ENCODE data around the gene TPSB2.
"Not testable (repeated sequence)": the region's sequence is repeated elsewhere in the genome, so short reads cannot be mapped to it uniquely, and the experiment has no call there.

The TPSB2 gene

DNA sequence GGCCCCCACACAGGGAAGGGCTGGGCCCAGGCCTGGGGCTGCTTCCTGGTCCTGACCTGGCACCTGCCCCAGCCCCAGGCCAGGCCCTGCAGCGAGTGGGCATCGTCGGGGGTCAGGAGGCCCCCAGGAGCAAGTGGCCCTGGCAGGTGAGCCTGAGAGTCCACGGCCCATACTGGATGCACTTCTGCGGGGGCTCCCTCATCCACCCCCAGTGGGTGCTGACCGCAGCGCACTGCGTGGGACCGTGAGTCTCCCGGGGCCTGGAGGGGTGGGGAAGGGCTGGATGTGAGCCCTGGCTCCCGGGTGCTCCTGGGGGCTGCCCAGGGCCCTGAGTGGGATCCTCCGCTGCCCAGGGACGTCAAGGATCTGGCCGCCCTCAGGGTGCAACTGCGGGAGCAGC lies 11.1 kb upstream of the TPSB2 start:
- H3K9ac ChIP-seq (ENCODE audit: low read length in 5 of 5); H3K4me1 ChIP-seq (ENCODE audit: control insufficient read depth in 5 of 5, insufficient read depth in 5 of 5, low read length in 5 of 5); H3K27ac ChIP-seq (ENCODE audit: low read depth, low read length); H3K36me3 ChIP-seq (ENCODE audit: control insufficient read depth in 5 of 5, insufficient read depth in 5 of 5, low read length in 5 of 5); H3K9me3 ChIP-seq (ENCODE audit: control insufficient read depth in 5 of 5, low read length in 5 of 5); H3K4me3 ChIP-seq (ENCODE audit: low read depth in 1 of 5, low read length in 5 of 5): not testable (repeated sequence)
- peaks cover 6 to 12% (median 10%) of the 10 kb centered on the region in 5 donors for H3K27me3 ChIP-seq (ENCODE audit: control insufficient read depth in 5 of 5, insufficient read depth in 4 of 5, low read length in 5 of 5)

- not testable (repeated sequence) for H3K9ac ChIP-seq (ENCODE audit: low read length in 5 of 5); H3K9me3 ChIP-seq (ENCODE audit: control insufficient read depth in 5 of 5, low read length in 5 of 5); H3K4me1 ChIP-seq (ENCODE audit: control insufficient read depth in 5 of 5, insufficient read depth in 5 of 5, low read length in 5 of 5); H3K4me3 ChIP-seq (ENCODE audit: low read depth in 1 of 5, low read length in 5 of 5); H3K27me3 ChIP-seq (ENCODE audit: control insufficient read depth in 5 of 5, insufficient read depth in 4 of 5, low read length in 5 of 5); H3K36me3 ChIP-seq (ENCODE audit: control insufficient read depth in 5 of 5, insufficient read depth in 5 of 5, low read length in 5 of 5); H3K27ac ChIP-seq (ENCODE audit: low read depth, low read length)
Measured at GRCh38 chr16:1240436-1240835, 10.5 kb upstream of the TPSB2 start, which contains the start of gene TPSAB1. Gene TPSAB1, plus strand, starts transcription at chr16:1240705. Its CDS starts 234 bp downstream, at chr16:1240939.

DNA sequence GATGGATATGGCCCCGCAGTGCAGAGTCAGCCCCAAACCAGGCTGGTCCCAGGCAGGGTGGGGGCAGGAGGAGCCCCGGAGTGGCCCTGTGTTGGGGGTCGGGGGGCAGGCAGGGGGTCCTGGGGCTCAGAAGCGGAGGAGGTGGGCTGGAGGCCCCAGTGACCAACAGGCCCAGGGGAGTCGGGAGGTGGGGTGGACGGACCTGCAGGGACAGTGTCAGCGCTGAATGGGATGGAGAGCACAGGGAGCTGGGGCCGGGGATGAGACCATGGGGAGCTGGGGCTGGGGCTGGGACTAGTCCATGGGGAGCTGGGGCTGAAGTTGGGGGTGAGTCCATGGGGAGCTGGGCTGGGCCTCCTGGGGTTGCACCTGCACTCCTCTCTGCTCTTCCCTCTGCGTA lies 9.6 kb upstream of the TPSB2 start:
- H3K4me1 ChIP-seq (ENCODE audit: control insufficient read depth in 5 of 5, insufficient read depth in 5 of 5, low read length in 5 of 5); H3K9ac ChIP-seq (ENCODE audit: low read length in 5 of 5); H3K27ac ChIP-seq (ENCODE audit: low read depth, low read length); H3K27me3 ChIP-seq (ENCODE audit: control insufficient read depth in 5 of 5, insufficient read depth in 4 of 5, low read length in 5 of 5); H3K9me3 ChIP-seq (ENCODE audit: control insufficient read depth in 5 of 5, low read length in 5 of 5); H3K4me3 ChIP-seq (ENCODE audit: low read depth in 1 of 5, low read length in 5 of 5); H3K36me3 ChIP-seq (ENCODE audit: control insufficient read depth in 5 of 5, insufficient read depth in 5 of 5, low read length in 5 of 5): not testable (repeated sequence)

GRCh38 chr16:1238909-1239308 lies 8.9 kb upstream of the TPSB2 start:
- not testable (repeated sequence) for H3K27ac ChIP-seq (ENCODE audit: low read depth, low read length); H3K9me3 ChIP-seq (ENCODE audit: control insufficient read depth in 5 of 5, low read length in 5 of 5); H3K4me3 ChIP-seq (ENCODE audit: low read depth in 1 of 5, low read length in 5 of 5); H3K27me3 ChIP-seq (ENCODE audit: control insufficient read depth in 5 of 5, insufficient read depth in 4 of 5, low read length in 5 of 5); H3K36me3 ChIP-seq (ENCODE audit: control insufficient read depth in 5 of 5, insufficient read depth in 5 of 5, low read length in 5 of 5); H3K4me1 ChIP-seq (ENCODE audit: control insufficient read depth in 5 of 5, insufficient read depth in 5 of 5, low read length in 5 of 5); H3K9ac ChIP-seq (ENCODE audit: low read length in 5 of 5)

DNA sequence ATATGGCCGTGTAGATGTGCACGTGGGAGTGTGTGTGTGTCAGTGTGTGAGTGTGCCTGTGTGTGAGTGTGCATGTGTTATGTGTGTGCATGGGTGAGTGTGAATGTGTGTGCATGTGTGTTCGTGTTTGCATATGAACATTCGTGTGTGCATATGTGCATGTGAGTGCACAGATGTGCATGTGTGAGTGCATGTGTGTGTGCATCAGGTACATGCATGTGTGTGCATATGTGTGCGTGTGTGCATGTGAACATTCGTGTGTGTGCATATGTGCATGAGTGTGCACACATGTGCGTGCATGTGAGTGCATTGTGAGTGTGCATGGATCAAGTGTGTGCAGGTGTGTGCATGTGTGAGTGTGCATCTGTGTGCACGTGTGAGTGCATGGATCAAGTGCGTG lies 8.0 kb upstream of the TPSB2 start:
- Histone ChIP-seq H3K36me3 (ENCODE audit: control insufficient read depth in 5 of 5, insufficient read depth in 5 of 5, low read length in 5 of 5) (no peaks in the 10 kb centered on the region), H3K4me1 (ENCODE audit: control insufficient read depth in 5 of 5, insufficient read depth in 5 of 5, low read length in 5 of 5) (no peaks in the 10 kb centered on the region), H3K27ac (ENCODE audit: low read depth, low read length) (no peak overlapping the region), H3K27me3 (ENCODE audit: control insufficient read depth in 5 of 5, insufficient read depth in 4 of 5, low read length in 5 of 5) (peaks cover 0 to 5% (median 0%) of the 10 kb centered on the region in 5 donors), H3K9ac (ENCODE audit: low read length in 5 of 5) (no peak overlapping the region), H3K4me3 (ENCODE audit: low read depth in 1 of 5, low read length in 5 of 5) (no peak overlapping the region), H3K9me3 (ENCODE audit: control insufficient read depth in 5 of 5, low read length in 5 of 5) (no peaks in the 10 kb centered on the region)

GRCh38 chr16:1236659-1237058 lies 6.7 kb upstream of the TPSB2 start:
- H3K9me3 ChIP-seq (ENCODE audit: control insufficient read depth in 5 of 5, low read length in 5 of 5); H3K27ac ChIP-seq (ENCODE audit: low read depth, low read length); H3K9ac ChIP-seq (ENCODE audit: low read length in 5 of 5); H3K27me3 ChIP-seq (ENCODE audit: control insufficient read depth in 5 of 5, insufficient read depth in 4 of 5, low read length in 5 of 5); H3K36me3 ChIP-seq (ENCODE audit: control insufficient read depth in 5 of 5, insufficient read depth in 5 of 5, low read length in 5 of 5); H3K4me1 ChIP-seq (ENCODE audit: control insufficient read depth in 5 of 5, insufficient read depth in 5 of 5, low read length in 5 of 5); H3K4me3 ChIP-seq (ENCODE audit: low read depth in 1 of 5, low read length in 5 of 5): not testable (repeated sequence)

DNA sequence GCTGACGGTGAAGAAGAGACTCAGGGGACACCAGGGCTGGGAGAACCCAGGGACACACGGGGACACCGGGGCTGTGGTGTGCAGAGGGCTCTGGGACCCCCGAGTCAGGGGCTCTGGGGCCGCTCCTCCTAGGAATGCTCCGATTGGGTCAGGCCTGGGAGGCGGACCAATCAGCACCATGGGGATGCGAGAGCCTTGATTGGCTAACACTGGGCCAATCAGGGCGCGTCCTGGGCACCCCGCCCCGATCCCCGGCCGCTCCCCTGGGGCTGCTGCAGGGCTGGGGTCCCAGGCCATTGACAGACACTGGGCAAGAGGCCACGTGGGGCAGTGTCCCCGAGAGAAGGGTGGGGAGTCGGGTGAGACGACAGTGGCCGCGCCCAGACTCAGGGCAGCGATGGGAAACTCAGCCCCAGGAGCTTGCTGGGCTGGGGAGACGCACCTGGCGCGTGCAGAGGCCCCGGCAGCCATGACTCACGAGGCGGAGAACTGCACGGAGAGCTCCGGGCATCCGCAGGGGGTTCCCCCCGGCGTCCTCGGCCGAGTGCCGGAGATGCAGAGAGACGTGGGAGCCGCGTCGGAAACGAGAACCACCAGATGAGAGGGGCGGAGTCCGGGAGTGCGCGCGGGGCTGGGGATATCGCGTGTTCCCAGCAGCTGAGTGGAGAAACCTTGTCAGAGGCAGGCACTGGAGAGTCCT lies 2.2 kb upstream of the TPSB2 start:
- H3K27me3 ChIP-seq (ENCODE audit: control insufficient read depth in 5 of 5, insufficient read depth in 4 of 5, low read length in 5 of 5); H3K9me3 ChIP-seq (ENCODE audit: control insufficient read depth in 5 of 5, low read length in 5 of 5); H3K4me1 ChIP-seq (ENCODE audit: control insufficient read depth in 5 of 5, insufficient read depth in 5 of 5, low read length in 5 of 5); H3K4me3 ChIP-seq (ENCODE audit: low read depth in 1 of 5, low read length in 5 of 5); H3K36me3 ChIP-seq (ENCODE audit: control insufficient read depth in 5 of 5, insufficient read depth in 5 of 5, low read length in 5 of 5); H3K27ac ChIP-seq (ENCODE audit: low read depth, low read length); H3K9ac ChIP-seq (ENCODE audit: low read length in 5 of 5): not testable (repeated sequence)

- not testable (repeated sequence) for H3K27ac ChIP-seq (ENCODE audit: low read depth, low read length); H3K27me3 ChIP-seq (ENCODE audit: control insufficient read depth in 5 of 5, insufficient read depth in 4 of 5, low read length in 5 of 5); H3K9me3 ChIP-seq (ENCODE audit: control insufficient read depth in 5 of 5, low read length in 5 of 5); H3K4me3 ChIP-seq (ENCODE audit: low read depth in 1 of 5, low read length in 5 of 5); H3K9ac ChIP-seq (ENCODE audit: low read length in 5 of 5); H3K36me3 ChIP-seq (ENCODE audit: control insufficient read depth in 5 of 5, insufficient read depth in 5 of 5, low read length in 5 of 5); H3K4me1 ChIP-seq (ENCODE audit: control insufficient read depth in 5 of 5, insufficient read depth in 5 of 5, low read length in 5 of 5)
Measured at GRCh38 chr16:1231301-1231700, 1.3 kb upstream of the TPSB2 start.

DNA sequence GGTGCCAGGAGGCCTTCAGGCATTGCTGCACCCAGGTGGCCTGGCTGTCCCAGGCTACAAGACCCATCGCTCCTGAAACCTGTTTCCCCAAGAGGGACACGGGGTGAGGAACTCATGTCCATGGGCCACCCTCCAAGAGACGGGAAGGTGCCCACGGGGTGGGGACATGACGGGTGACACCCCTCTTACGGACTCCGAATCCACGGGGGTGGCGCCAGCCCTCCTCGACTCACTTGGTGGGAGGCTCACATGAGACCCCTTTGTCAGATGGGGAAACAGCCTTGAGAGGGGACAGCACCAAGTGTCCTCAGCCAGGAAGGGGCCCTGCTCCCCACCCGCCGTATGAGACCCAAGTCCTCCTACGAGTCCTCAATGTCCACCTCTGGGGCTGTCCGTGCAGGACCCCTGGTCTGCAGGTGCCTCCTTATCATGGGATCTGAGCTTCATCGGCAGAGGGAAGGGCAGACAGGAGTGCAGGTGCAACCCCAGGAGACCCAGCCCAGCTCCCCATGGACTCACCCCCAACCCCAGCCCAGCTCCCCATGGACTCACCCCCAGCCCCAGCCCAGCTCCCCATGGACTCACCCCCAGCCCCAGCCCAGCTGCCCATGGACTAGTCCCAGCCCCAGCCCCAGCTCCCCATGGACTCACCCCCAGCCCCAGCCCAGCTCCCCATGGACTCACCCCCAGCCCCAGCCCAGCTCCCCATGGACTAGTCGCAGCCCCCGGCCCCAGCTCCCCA lies 658 bp upstream of the TPSB2 start:
- not testable (repeated sequence) for H3K27ac ChIP-seq (ENCODE audit: low read depth, low read length); H3K9ac ChIP-seq (ENCODE audit: low read length in 5 of 5); H3K4me1 ChIP-seq (ENCODE audit: control insufficient read depth in 5 of 5, insufficient read depth in 5 of 5, low read length in 5 of 5); H3K9me3 ChIP-seq (ENCODE audit: control insufficient read depth in 5 of 5, low read length in 5 of 5); H3K27me3 ChIP-seq (ENCODE audit: control insufficient read depth in 5 of 5, insufficient read depth in 4 of 5, low read length in 5 of 5); H3K36me3 ChIP-seq (ENCODE audit: control insufficient read depth in 5 of 5, insufficient read depth in 5 of 5, low read length in 5 of 5); H3K4me3 ChIP-seq (ENCODE audit: low read depth in 1 of 5, low read length in 5 of 5)

DNA sequence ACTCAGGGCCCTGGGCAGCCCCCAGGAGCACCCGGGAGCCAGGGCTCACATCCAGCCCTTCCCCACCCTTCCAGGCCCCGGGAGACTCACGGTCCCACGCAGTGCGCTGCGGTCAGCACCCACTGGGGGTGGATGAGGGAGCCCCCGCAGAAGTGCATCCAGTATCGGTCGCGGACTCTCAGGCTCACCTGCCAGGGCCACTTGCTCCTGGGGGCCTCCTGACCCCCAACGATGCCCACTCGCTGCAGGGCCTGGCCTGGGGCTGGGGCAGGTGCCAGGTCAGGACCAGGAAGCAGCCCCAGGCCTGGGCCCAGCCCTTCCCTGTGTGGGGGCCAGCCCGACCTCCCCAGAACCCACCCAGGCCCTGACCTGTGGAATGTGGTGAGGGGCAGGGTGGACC lies 508 bp downstream of the TPSB2 start:
- H3K36me3 ChIP-seq (ENCODE audit: control insufficient read depth in 5 of 5, insufficient read depth in 5 of 5, low read length in 5 of 5); H3K27me3 ChIP-seq (ENCODE audit: control insufficient read depth in 5 of 5, insufficient read depth in 4 of 5, low read length in 5 of 5); H3K4me3 ChIP-seq (ENCODE audit: low read depth in 1 of 5, low read length in 5 of 5); H3K4me1 ChIP-seq (ENCODE audit: control insufficient read depth in 5 of 5, insufficient read depth in 5 of 5, low read length in 5 of 5); H3K9me3 ChIP-seq (ENCODE audit: control insufficient read depth in 5 of 5, low read length in 5 of 5); H3K27ac ChIP-seq (ENCODE audit: low read depth, low read length); H3K9ac ChIP-seq (ENCODE audit: low read length in 5 of 5): not testable (repeated sequence)
